Measurements from ENCODE around the gene KCNJ10.

KCNJ10 gene

GRCh38 chr1:160021376-160022074 lies 48.4 kb downstream of the KCNJ10 start:
- no peak for DNase-seq

GRCh38 chr1:160020196-160020595 lies 49.8 kb downstream of the KCNJ10 start:
- DNase-seq = peak in 1 of 2 experiments; percentile 13

GRCh38 chr1:160018900-160019299 lies 51.1 kb downstream of the KCNJ10 start:
- no peak for DNase-seq

GRCh38 chr1:160018347-160018746 lies 51.6 kb downstream of the KCNJ10 start:
- DNase-seq = no peak

GRCh38 chr1:160017592-160017991 lies 52.4 kb downstream of the KCNJ10 start:
- DNase-seq = no peak

GRCh38 chr1:160011781-160012180 lies 58.2 kb downstream of the KCNJ10 start:
- no peak for DNase-seq

GRCh38 chr1:160009801-160010200 lies 60.2 kb downstream of the KCNJ10 start:
- no peak for DNase-seq

GRCh38 chr1:160009081-160009480 lies 60.9 kb downstream of the KCNJ10 start:
- DNase-seq = no peak

GRCh38 chr1:160007577-160008200 lies 62.3 kb downstream of the KCNJ10 start:
- peak; percentile 28 to 52 for DNase-seq

- DNase-seq = peak; percentile 39 to 76
These were observed 63.5 kb downstream of the KCNJ10 start for GRCh38 chr1:160006312-160006940.

GRCh38 chr1:160005070-160005469 lies 64.9 kb downstream of the KCNJ10 start:
- no peak for DNase-seq

- no peak for DNase-seq
These were observed 65.5 kb downstream of the KCNJ10 start for GRCh38 chr1:160004425-160004824.

GRCh38 chr1:160004001-160004400 lies 66.0 kb downstream of the KCNJ10 start:
- DNase-seq = no peak

- DNase-seq = no peak
These were observed 68.5 kb downstream of the KCNJ10 start for GRCh38 chr1:160001440-160001839.

GRCh38 chr1:159999204-159999603 lies 70.8 kb downstream of the KCNJ10 start:
- no peak for DNase-seq

GRCh38 chr1:159996653-159997052 lies 73.3 kb downstream of the KCNJ10 start:
- no peak for DNase-seq

GRCh38 chr1:159994896-159995295 lies 75.1 kb downstream of the KCNJ10 start:
- no peak for DNase-seq

- no peak for DNase-seq
These were observed 76.0 kb downstream of the KCNJ10 start for GRCh38 chr1:159993911-159994310.

GRCh38 chr1:159992161-159992560 lies 77.8 kb downstream of the KCNJ10 start:
- no peak for DNase-seq

GRCh38 chr1:159991513-159991912 lies 78.4 kb downstream of the KCNJ10 start:
- DNase-seq = no peak

- DNase-seq = no peak
These were observed 80.0 kb downstream of the KCNJ10 start for GRCh38 chr1:159990005-159990404.

GRCh38 chr1:159989581-159989980 lies 80.4 kb downstream of the KCNJ10 start:
- no peak for DNase-seq

GRCh38 chr1:159988006-159988405 lies 82.0 kb downstream of the KCNJ10 start:
- DNase-seq = no peak

GRCh38 chr1:159987186-159987585 lies 82.8 kb downstream of the KCNJ10 start:
- no peak for DNase-seq

All from NCI-H446 (cell line).